OCI-LY7 (cell line): ENCODE measurements around the gene RAD9A. TPM values are rescaled to one million over a fixed set of nuclear protein-coding genes. Genes with fewer than 3 reads are reported as not detected.
"Not testable (repeated sequence)": the region's sequence is repeated elsewhere in the genome, so short reads cannot be mapped to it uniquely, and the experiment has no call there.

ENCODE experiments used
- BruUV-seq: library from RNA; stranded (reverse); fragments of 400-500 nt; replicated peaks from 2 replicates; lab custom pipeline; 2021; lab: Mats Ljungman, UMichigan
- CTCF ChIA-PET: fragments of 300-600 bp; sonication (Branson Sonifier 250); formaldehyde crosslinking; loops from one replicate; lab custom pipeline; 2022; ENCODE audit warnings: antibody characterized with exemption; ENCODE audit not compliant: unreplicated experiment; lab: Charles Lee
- POLR2A ChIA-PET: fragments of 300-600 bp; sonication (Branson Sonifier 250); formaldehyde crosslinking; loops from one replicate; lab custom pipeline; 2022; ENCODE audit warnings: antibody characterized with exemption; lab: Charles Lee
- DNase-seq: peaks from one replicate; pipeline ENCODE4 v3.0.0-alpha.2; 2015; ENCODE audit warnings: low spot score
- H2AFZ ChIP-seq: fragments of 200-600 bp; sonication (generic), shearing (Covaris generic); 2 replicates; pipeline ENCODE4 v1.6.1; 2014; ENCODE audit warnings: mild to moderate bottlenecking, antibody characterized with exemption, low read length, moderate library complexity
- H3K27ac ChIP-seq: fragments of 200-600 bp; sonication (generic); 2 replicates; pipeline ENCODE4 v1.5.1; 2014; ENCODE audit warnings: mixed run types, low read depth, mild to moderate bottlenecking, moderate library complexity, low read length, inconsistent platforms; ENCODE audit not compliant: poor library complexity, severe bottlenecking
- H3K36me3 ChIP-seq: fragments of 200-600 bp; sonication (generic); 2 replicates; pipeline ENCODE4 v1.6.1; 2014; ENCODE audit warnings: mild to moderate bottlenecking, antibody characterized with exemption, low read length, moderate library complexity, mixed read lengths; ENCODE audit not compliant: insufficient read depth
- H3K4me1 ChIP-seq: fragments of 200-600 bp; sonication (generic); 2 replicates; pipeline ENCODE4 v1.5.1; 2014; ENCODE audit warnings: mild to moderate bottlenecking, low read length; ENCODE audit not compliant: insufficient read depth, poor library complexity, severe bottlenecking
- H3K4me2 ChIP-seq: fragments of 200-600 bp; sonication (generic); 2 replicates; pipeline ENCODE4 v1.6.1; 2014; ENCODE audit warnings: mild to moderate bottlenecking, low read length
- H3K4me3 ChIP-seq: fragments of 200-600 bp; sonication (generic); 2 replicates; pipeline ENCODE4 v1.5.1; 2014; ENCODE audit warnings: mild to moderate bottlenecking, low read depth, low read length; ENCODE audit not compliant: poor library complexity, severe bottlenecking
- H3K79me2 ChIP-seq: fragments of 200-600 bp; sonication (generic); 2 replicates; pipeline ENCODE4 v1.6.1; 2016; ENCODE audit warnings: low read depth, mild to moderate bottlenecking, low read length, moderate library complexity, mixed read lengths; ENCODE audit not compliant: insufficient read depth
- H3K9me2 ChIP-seq: fragments of 200-600 bp; sonication (generic); 2 replicates; pipeline ENCODE4 v1.6.1; 2016; ENCODE audit warnings: mild to moderate bottlenecking, low read length, mixed read lengths; ENCODE audit not compliant: insufficient read depth
- H3K9me3 ChIP-seq: fragments of 200-600 bp; sonication (generic); 2 replicates; pipeline ENCODE4 v1.6.1; 2014; ENCODE audit warnings: mild to moderate bottlenecking, mixed run types, low read length, mixed read lengths
- H4K20me1 ChIP-seq: fragments of 200-600 bp; sonication (generic); 2 replicates; pipeline ENCODE4 v1.6.1; 2014; ENCODE audit warnings: mild to moderate bottlenecking, antibody characterized with exemption, low read length, moderate library complexity, mixed read lengths; ENCODE audit not compliant: insufficient read depth
- EZH2phosphoT487 ChIP-seq: fragments of 200-600 bp; sonication (generic); IDR thresholded peaks from 2 replicates; pipeline ENCODE4 v1.6.1; 2018; ENCODE audit warnings: low read depth, borderline replicate concordance, mild to moderate bottlenecking, mixed run types, antibody characterized with exemption, low read length, moderate library complexity, mixed read lengths
- intact Hi-C: fragments of 100-400 bp; cut with micrococcal nuclease; formaldehyde crosslinking; loops from one replicate; pipeline ENCODE4 v1.10.0; 2022; ENCODE audit not compliant: unreplicated experiment
- total RNA-seq, 2 experiments: library from RNA; depleted of rRNA in 1 of 2; stranded (reverse); fragments of >200 nt in 1 of 2; shearing (Covaris generic) in 1 of 2; gene quantifications; 2 replicates each; pipeline ENCODE4 v1.2.3, GENCODE V29; 2014 to 2022
- TF ChIP-seq, protein P1 (sequence below): fragments of 200-600 bp; sonication (generic); conservative IDR thresholded peaks from 2 replicates; pipeline ENCODE4 v1.5.1; 2014; ENCODE audit warnings: mild to moderate bottlenecking, antibody characterized with exemption, low read length, moderate library complexity, mixed read lengths

The RAD9A gene
- total RNA-seq, 2 experiments from 2014 or later = 51.0 to 62.2 TPM

GRCh38 chr11:67401495-67402191 is 9.9 kb downstream of the RAD9A start, which contains the start of gene PPP1CA:
Gene PPP1CA (minus strand): TSS chr11:67401858. CDS start chr11:67401782, 76 bp downstream.
- Histone ChIP-seq H3K9me3 (no peaks in the 10 kb centered on the region), H3K36me3 (peaks cover 55% of the 10 kb centered on the region), H3K9me2 (no peaks in the 10 kb centered on the region), H3K4me3 (peak within 1 kb of the TSS; percentile 97), H3K27ac (peak within 1 kb of the TSS; percentile 97), H3K4me1 (peaks cover 59% of the 10 kb centered on the region), H2AFZ (no peak within 1 kb of the TSS), H3K79me2 (peaks cover 42% of the 10 kb centered on the region), H4K20me1 (0 out of 2 replicates have a peak, but pooled peaks cover 7% of the 10 kb centered on the region), H3K4me2 (peak within 1 kb of the TSS; percentile 97)
- TF ChIP-seq, protein P1, sequence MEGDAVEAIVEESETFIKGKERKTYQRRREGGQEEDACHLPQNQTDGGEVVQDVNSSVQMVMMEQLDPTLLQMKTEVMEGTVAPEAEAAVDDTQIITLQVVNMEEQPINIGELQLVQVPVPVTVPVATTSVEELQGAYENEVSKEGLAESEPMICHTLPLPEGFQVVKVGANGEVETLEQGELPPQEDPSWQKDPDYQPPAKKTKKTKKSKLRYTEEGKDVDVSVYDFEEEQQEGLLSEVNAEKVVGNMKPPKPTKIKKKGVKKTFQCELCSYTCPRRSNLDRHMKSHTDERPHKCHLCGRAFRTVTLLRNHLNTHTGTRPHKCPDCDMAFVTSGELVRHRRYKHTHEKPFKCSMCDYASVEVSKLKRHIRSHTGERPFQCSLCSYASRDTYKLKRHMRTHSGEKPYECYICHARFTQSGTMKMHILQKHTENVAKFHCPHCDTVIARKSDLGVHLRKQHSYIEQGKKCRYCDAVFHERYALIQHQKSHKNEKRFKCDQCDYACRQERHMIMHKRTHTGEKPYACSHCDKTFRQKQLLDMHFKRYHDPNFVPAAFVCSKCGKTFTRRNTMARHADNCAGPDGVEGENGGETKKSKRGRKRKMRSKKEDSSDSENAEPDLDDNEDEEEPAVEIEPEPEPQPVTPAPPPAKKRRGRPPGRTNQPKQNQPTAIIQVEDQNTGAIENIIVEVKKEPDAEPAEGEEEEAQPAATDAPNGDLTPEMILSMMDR = no peak; the same call in none of the 2 replicates
- TF ChIP-seq EZH2phosphoT487 = no peak
- peak; percentile 92 for DNase-seq
- ChIA-PET POLR2A (interaction anchor here (0.7 to 5.1 kb wide), 17 partner anchors 10 to 653 kb away, joined by 3 to 38 read pairs (median 3); partner anchors contain the start of genes PTPRCAP, RAD9A and TMEM134), CTCF (interaction anchor here (0.6 to 1.1 kb wide), 8 partner anchors 10 to 1090 kb away, joined by 3 to 7 read pairs (median 3); partner anchors contain the start of genes PTPRCAP and RAD9A)
- intact Hi-C loops = loop anchor here (5.0 to 10.0 kb wide), 2 partner anchors 186 to 243 kb away; no protein-coding TSS in a partner anchor
- BruUV-seq = TSS peak; percentile 10

DNA sequence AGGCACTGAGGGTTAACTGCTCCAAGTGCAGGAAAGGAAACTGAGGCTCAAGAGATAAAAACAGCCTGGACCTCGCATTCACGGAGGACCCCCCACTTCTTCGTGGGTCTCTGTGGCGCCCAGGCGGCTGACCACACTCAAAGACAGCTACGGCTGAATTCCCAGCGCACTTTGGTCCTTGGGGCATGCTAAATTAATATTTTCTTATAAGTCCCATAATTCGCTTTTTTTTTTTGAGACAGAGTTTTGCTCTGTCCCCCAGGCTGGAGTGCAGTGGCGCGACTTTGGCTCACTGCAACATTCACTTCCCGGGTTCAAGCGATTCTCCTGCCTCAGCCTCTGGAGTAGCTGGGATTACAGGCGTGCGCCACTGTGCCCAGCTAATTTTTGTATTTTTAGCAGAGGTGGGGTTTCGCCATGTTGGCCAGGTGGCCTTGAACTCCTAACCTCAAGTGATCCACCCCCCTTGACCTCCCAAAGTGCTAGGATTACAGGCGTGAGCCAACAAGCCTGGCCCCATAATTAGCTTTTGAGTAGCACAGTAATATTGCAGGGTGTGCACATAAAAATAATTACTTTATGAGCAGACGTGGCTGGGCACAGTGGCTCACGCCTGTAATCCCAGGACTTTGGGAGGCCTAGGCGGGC is 10.5 kb downstream of the RAD9A start:
- H3K9me2 ChIP-seq, DNase-seq, H3K9me3 ChIP-seq, H4K20me1 ChIP-seq, H2AFZ ChIP-seq: not testable (repeated sequence)
- ChIA-PET CTCF (interaction anchor here (0.6 to 1.1 kb wide), 4 partner anchors 35 to 1090 kb away, joined by 3 read pairs; partner anchors contain the start of gene PTPRCAP), POLR2A (interaction anchor here (0.5 to 5.1 kb wide), 18 partner anchors 8 to 654 kb away, joined by 3 to 38 read pairs (median 4); partner anchors contain the start of genes PTPRCAP, RAD9A, RPS6KB2 and TMEM134)
- peaks cover 54% of the 10 kb centered on the region for H3K36me3 ChIP-seq
- peaks cover 59% of the 10 kb centered on the region for H3K4me1 ChIP-seq
- peak overlapping the region; percentile 97 for H3K27ac ChIP-seq
- intact Hi-C loops = loop anchor here (5.0 to 10.0 kb wide), 2 partner anchors 185 to 242 kb away; no protein-coding TSS in a partner anchor
- peak overlapping the region; percentile 73 for H3K4me2 ChIP-seq
- H3K79me2 ChIP-seq = peaks cover 42% of the 10 kb centered on the region
- BruUV-seq = TSS peak; percentile 87
- H3K4me3 ChIP-seq = peak overlapping the region; percentile 59

GRCh38 chr11:67403085-67403484 is 11.3 kb downstream of the RAD9A start:
- Histone ChIP-seq H3K27ac (peak overlapping the region; percentile 97), H3K4me2 (peak overlapping the region; percentile 73), H3K36me3 (peaks cover 53% of the 10 kb centered on the region), H3K4me1 (peaks cover 66% of the 10 kb centered on the region), H3K4me3 (peak overlapping the region; percentile 79), H3K79me2 (peaks cover 49% of the 10 kb centered on the region)
- DNase-seq, H3K9me2 ChIP-seq, H3K9me3 ChIP-seq, H4K20me1 ChIP-seq, CTCF ChIA-PET, BruUV-seq, H2AFZ ChIP-seq: not testable (repeated sequence)
- POLR2A ChIA-PET = interaction anchor here (0.5 to 5.1 kb wide), 11 partner anchors 8 to 197 kb away, joined by 3 to 38 read pairs (median 4); partner anchors contain the start of genes PTPRCAP, RAD9A and RPS6KB2
- intact Hi-C loops = loop anchor here (1.0 to 10.0 kb wide), 4 partner anchors 18 to 242 kb away; no protein-coding TSS in a partner anchor
